ENCODE results near the gene LRRFIP1. TPM values are rescaled to one million over a fixed set of nuclear protein-coding genes. Genes with fewer than 3 reads are reported as not detected.

The LRRFIP1 gene
- total and polyA plus RNA-seq, 2 donors (not counting 1 experiment from before 2014, with no cell fraction given): 42.0 to 139 TPM

- ChIA-PET CTCF (interaction anchor here (1.3 to 2.3 kb wide), 5 partner anchors 10 to 241 kb away, joined by 4 to 24 read pairs (median 6); no protein-coding TSS in a partner anchor), POLR2A (no interaction called here)
- TF ChIP-seq EZH2 (IDR thresholded peaks at IDR 0.05; ENCODE audit: borderline replicate concordance, insufficient read depth, low read depth, low read length, poor library complexity, severe bottlenecking): no peak
- TF ChIP-seq, protein P1, sequence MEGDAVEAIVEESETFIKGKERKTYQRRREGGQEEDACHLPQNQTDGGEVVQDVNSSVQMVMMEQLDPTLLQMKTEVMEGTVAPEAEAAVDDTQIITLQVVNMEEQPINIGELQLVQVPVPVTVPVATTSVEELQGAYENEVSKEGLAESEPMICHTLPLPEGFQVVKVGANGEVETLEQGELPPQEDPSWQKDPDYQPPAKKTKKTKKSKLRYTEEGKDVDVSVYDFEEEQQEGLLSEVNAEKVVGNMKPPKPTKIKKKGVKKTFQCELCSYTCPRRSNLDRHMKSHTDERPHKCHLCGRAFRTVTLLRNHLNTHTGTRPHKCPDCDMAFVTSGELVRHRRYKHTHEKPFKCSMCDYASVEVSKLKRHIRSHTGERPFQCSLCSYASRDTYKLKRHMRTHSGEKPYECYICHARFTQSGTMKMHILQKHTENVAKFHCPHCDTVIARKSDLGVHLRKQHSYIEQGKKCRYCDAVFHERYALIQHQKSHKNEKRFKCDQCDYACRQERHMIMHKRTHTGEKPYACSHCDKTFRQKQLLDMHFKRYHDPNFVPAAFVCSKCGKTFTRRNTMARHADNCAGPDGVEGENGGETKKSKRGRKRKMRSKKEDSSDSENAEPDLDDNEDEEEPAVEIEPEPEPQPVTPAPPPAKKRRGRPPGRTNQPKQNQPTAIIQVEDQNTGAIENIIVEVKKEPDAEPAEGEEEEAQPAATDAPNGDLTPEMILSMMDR (IDR thresholded peaks at IDR 0.05): no peak
- Histone ChIP-seq H3K9me3 (ENCODE audit: control extremely low read depth in 1 of 3, control insufficient read depth in 2 of 3, insufficient read depth in 1 of 3, low read length in 2 of 3) (no peaks in the 10 kb centered on the region), H3K27ac (ENCODE audit: low read length in 2 of 2) (no peak overlapping the region), H3K36me3 (replicated peaks in 1 of 2; ENCODE audit: control extremely low read depth in 1 of 2, control insufficient read depth in 1 of 2, extremely low read depth in 1 of 2, insufficient read depth in 2 of 2, low read length in 1 of 2) (peaks cover 14 to 75% of the 10 kb centered on the region in 2 experiments), H3K4me2 (replicated peaks; ENCODE audit: low read depth, low read length, poor library complexity, severe bottlenecking) (no peak overlapping the region), H2AFZ (ENCODE audit: insufficient read depth, low read depth, low read length, poor library complexity, severe bottlenecking) (no peak overlapping the region), H3K9ac (ENCODE audit: low read length) (no peak overlapping the region), H3K4me1 (ENCODE audit: control insufficient read depth in 2 of 2, insufficient read depth in 2 of 2, low read length in 2 of 2) (no peaks in the 10 kb centered on the region), H3K27me3 (replicated peaks in 1 of 4; ENCODE audit: control extremely low read depth in 1 of 4, control insufficient read depth in 3 of 4, insufficient read depth in 4 of 4, low read length in 3 of 4) (no peaks in the 10 kb centered on the region), H4K20me1 (ENCODE audit: control insufficient read depth, insufficient read depth, low read length, poor library complexity, severe bottlenecking) (peaks cover 38% of the 10 kb centered on the region), H3K4me3 (ENCODE audit: control extremely low read depth in 1 of 5, extremely low read depth in 1 of 5, insufficient read depth in 1 of 5, low read depth in 2 of 5, low read length in 4 of 5) (no peak overlapping the region), H3K79me2 (ENCODE audit: control insufficient read depth, insufficient read depth, low read length) (peaks cover 29% of the 10 kb centered on the region)
- no peak for ATAC-seq (ENCODE audit: low read depth)
- no peak for DNase-seq
- peaks cover 10% of the 10 kb centered on the region for H3K4me1 Mint-ChIP-seq
- H3K4me3 Mint-ChIP-seq: no peak overlapping the region
- intact Hi-C loops (cut with micrococcal nuclease): no loop called here
- H3K27me3 Mint-ChIP-seq: no peaks in the 10 kb centered on the region
- no CpG with 5 or more reads among the region's 3 CpGs for WGBS (ENCODE audit: insufficient coverage)
- no peaks in the 10 kb centered on the region for H3K9me3 Mint-ChIP-seq (ENCODE audit: insufficient read depth)
- no peak overlapping the region for H3K27ac Mint-ChIP-seq
These were observed 126.8 kb downstream of the LRRFIP1 start for GRCh38 chr2:237754182-237754581.

DNA sequence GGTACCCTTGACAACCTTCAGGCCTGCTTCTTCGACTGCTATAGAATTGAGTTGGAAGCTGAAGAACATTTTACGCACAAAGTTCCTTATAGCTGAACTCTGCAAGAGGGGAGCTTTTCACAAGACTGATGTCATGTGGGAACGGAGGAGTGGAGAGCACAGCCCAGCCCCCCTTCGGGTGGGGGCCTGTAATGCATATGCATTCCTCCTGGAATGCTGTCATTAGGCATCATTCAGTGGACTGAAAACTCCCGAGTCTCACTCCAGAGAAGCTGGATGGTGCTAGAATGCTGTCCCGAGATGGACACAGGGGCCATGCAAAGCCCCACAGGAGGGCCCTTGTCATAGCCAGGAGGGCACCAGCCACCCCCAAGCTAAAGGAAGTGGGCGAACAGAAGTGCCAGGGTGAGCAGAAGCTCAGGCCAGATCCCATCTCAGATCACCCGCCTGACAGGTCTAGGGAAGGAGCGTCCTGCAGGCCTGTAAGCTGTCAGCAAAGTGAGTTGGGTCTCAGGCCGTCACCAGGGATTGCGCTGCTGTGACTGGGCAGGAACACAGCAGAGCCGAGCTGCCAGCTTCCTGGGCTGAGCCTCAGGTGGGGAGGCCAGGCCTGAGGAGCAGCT lies 127.3 kb downstream of the LRRFIP1 start:
- H3K79me2 ChIP-seq (ENCODE audit: control insufficient read depth, insufficient read depth, low read length): peaks cover 24% of the 10 kb centered on the region
- WGBS (ENCODE audit: insufficient coverage): 97% methylated on average over 12 of the region's 12 CpGs
- no peak overlapping the region for H3K4me2 ChIP-seq (replicated peaks; ENCODE audit: low read depth, low read length, poor library complexity, severe bottlenecking)
- no peak overlapping the region for H3K4me3 ChIP-seq (ENCODE audit: control extremely low read depth in 1 of 5, extremely low read depth in 1 of 5, insufficient read depth in 1 of 5, low read depth in 2 of 5, low read length in 4 of 5)
- POLR2A ChIA-PET: no interaction called here
- H3K9ac ChIP-seq (ENCODE audit: low read length): no peak overlapping the region
- peaks cover 34% of the 10 kb centered on the region for H4K20me1 ChIP-seq (ENCODE audit: control insufficient read depth, insufficient read depth, low read length, poor library complexity, severe bottlenecking)
- no peak overlapping the region for H3K27ac ChIP-seq (ENCODE audit: low read length in 2 of 2)
- H3K27me3 ChIP-seq (replicated peaks in 1 of 4; ENCODE audit: control extremely low read depth in 1 of 4, control insufficient read depth in 3 of 4, insufficient read depth in 4 of 4, low read length in 3 of 4): no peaks in the 10 kb centered on the region
- Mint-ChIP-seq H3K27ac (no peak overlapping the region), H3K27me3 (no peaks in the 10 kb centered on the region), H3K9me3 (ENCODE audit: insufficient read depth) (no peaks in the 10 kb centered on the region), H3K4me3 (no peak overlapping the region), H3K4me1 (peaks cover 10% of the 10 kb centered on the region)
- CTCF ChIA-PET: interaction anchor here (1.3 to 2.3 kb wide), 5 partner anchors 10 to 242 kb away, joined by 4 to 24 read pairs (median 6); no protein-coding TSS in a partner anchor
- DNase-seq (no peak), ATAC-seq (ENCODE audit: low read depth) (no peak)
- intact Hi-C loops (cut with micrococcal nuclease): no loop called here
- H2AFZ ChIP-seq (ENCODE audit: insufficient read depth, low read depth, low read length, poor library complexity, severe bottlenecking): no peak overlapping the region
- TF ChIP-seq, protein P1 (IDR thresholded peaks at IDR 0.05): no peak
- no peak for TF ChIP-seq EZH2 (IDR thresholded peaks at IDR 0.05; ENCODE audit: borderline replicate concordance, insufficient read depth, low read depth, low read length, poor library complexity, severe bottlenecking)
- H3K9me3 ChIP-seq (ENCODE audit: control extremely low read depth in 1 of 3, control insufficient read depth in 2 of 3, insufficient read depth in 1 of 3, low read length in 2 of 3): no peaks in the 10 kb centered on the region
- no peaks in the 10 kb centered on the region for H3K4me1 ChIP-seq (ENCODE audit: control insufficient read depth in 2 of 2, insufficient read depth in 2 of 2, low read length in 2 of 2)
- peaks cover 12 to 74% of the 10 kb centered on the region in 2 experiments for H3K36me3 ChIP-seq (replicated peaks in 1 of 2; ENCODE audit: control extremely low read depth in 1 of 2, control insufficient read depth in 1 of 2, extremely low read depth in 1 of 2, insufficient read depth in 2 of 2, low read length in 1 of 2)
